ENCODE results near the gene BMF.

The BMF gene

DNA sequence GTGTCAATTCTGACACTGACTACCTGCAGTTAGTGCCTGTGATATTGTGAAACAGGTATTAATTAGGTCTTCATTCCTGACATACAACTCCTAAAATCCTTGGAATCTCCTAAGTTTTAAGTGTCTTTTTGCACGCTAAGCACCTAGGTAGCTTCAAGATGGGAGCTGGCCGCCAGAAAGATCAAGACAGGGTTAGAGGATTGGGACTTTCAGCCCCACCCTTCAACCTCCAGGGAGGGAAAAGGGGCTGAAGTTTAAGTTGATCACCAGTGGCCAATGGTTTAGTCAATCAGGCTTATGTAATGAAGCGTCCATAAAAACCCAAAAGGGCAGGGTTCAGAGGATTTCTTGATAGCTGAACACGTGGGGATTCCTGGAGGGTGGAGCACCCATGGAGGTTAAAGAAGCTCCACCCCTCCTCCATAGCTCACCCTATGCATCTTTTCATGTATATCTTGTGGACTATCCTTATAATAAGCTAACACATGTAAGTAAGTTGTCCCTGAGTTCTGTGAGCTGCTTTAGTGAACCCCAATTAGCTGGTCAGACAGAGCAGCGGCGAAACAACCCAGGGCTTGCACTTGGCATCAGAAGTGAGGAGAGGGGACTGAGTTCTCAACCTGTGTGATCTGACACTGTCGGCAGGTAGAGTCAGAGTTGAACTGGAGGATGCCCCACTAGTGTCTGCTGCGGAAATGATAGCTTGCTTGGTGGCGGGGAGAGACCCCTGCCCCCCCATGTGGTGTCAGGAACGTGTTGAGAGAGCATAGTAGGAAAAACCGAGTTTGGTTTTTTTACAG is 56.9 kb downstream of the BMF start:
- peaks cover 70% of the 10 kb centered on the region for H3K4me1 ChIP-seq (ENCODE audit: control insufficient read depth, insufficient read depth, low read depth, low read length)
- no peak overlapping the region for H4K91ac ChIP-seq (ENCODE audit: low read length)
- H2BK15ac ChIP-seq (ENCODE audit: low read depth, poor library complexity, severe bottlenecking), result no peak overlapping the region
- H3K23ac ChIP-seq (ENCODE audit: low read length in 2 of 2), result no peak overlapping the region
- DNase-seq, result no peak
- no peak overlapping the region for H2BK120ac ChIP-seq (ENCODE audit: low read depth, low read length)
- no peak overlapping the region for H3K4ac ChIP-seq (ENCODE audit: low read depth in 1 of 2, low read length in 2 of 2)
- no peak overlapping the region for H4K8ac ChIP-seq (ENCODE audit: low read length)
- H2AFZ ChIP-seq (ENCODE audit: low read depth, low read length), result no peak overlapping the region
- no peak overlapping the region for H3K4me3 ChIP-seq (ENCODE audit: insufficient read depth in 1 of 2, low read depth in 1 of 2, low read length in 2 of 2)
- H3K27ac ChIP-seq (ENCODE audit: low read length, poor library complexity, severe bottlenecking), result no peak overlapping the region
- no peak overlapping the region for H2BK5ac ChIP-seq (ENCODE audit: low read depth, low read length, poor library complexity, severe bottlenecking)
- no peaks in the 10 kb centered on the region for H3K79me1 ChIP-seq (replicated peaks; ENCODE audit: low read length, poor library complexity, severe bottlenecking)
- H3K14ac ChIP-seq (ENCODE audit: low read length in 2 of 2), result no peak overlapping the region
- peaks cover 0 to 5% of the 10 kb centered on the region in 2 experiments for H3K36me3 ChIP-seq (ENCODE audit: control insufficient read depth in 1 of 2, insufficient read depth in 2 of 2, low read depth in 1 of 2, low read length in 2 of 2)
- H3K9me3 ChIP-seq (ENCODE audit: control insufficient read depth, low read length), result no peaks in the 10 kb centered on the region
- H2AK5ac ChIP-seq (ENCODE audit: low read length, severe bottlenecking), result peak overlapping the region; percentile 61
- no peak overlapping the region for H3K18ac ChIP-seq (ENCODE audit: low read depth in 1 of 2, low read length in 2 of 2)
- no peak overlapping the region for H3K9ac ChIP-seq (ENCODE audit: low read length)
- WGBS, result 90% methylated on average over 9 of the region's 11 CpGs
- H3K27me3 ChIP-seq (ENCODE audit: control insufficient read depth in 1 of 2, insufficient read depth in 1 of 2, low read length in 2 of 2), result no peaks in the 10 kb centered on the region
- H2BK12ac ChIP-seq (ENCODE audit: low read length in 2 of 2), result no peak overlapping the region
- no peak overlapping the region for H3K4me2 ChIP-seq (ENCODE audit: low read length, poor library complexity, severe bottlenecking)

DNA sequence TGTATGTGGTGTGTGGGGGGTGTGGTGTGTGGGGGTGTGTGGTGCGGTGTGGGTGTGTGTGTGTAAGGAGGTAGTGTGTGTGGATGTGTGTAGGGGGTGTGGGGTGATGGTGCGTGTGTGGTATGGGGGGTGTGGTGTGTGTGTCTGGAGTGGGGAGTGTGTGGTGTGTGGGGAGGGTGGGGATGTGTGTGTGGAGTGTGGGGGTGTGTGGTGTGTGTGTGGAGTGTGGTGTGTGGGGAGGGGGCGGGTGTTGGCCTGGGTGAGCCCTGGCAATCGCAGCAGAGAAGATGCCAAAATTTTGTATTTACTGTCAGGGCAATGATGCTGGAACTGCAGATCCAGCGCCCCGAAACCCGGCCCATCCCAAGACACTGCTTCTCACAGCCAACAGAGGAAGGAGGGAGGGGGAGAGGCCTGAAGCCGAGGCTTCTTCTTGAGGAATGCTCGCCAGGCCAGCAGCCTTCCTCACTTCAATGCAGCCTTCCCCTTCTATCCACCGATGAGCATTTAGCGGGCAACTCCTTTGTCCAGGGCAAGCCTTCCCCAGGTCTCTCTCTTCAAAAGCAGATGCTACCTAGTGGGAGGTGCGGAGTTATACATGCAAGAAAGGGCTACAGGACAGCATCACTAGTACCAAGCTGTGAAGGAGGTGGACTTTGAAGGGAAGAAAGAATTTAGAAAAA is 57.8 kb downstream of the BMF start:
- Histone ChIP-seq H4K8ac (ENCODE audit: low read length) (peak overlapping the region; percentile 75), H3K9ac (ENCODE audit: low read length) (no peak overlapping the region), H2BK15ac (ENCODE audit: low read depth, poor library complexity, severe bottlenecking) (peak overlapping the region; percentile 45), H3K27ac (ENCODE audit: low read length, poor library complexity, severe bottlenecking) (no peak overlapping the region), H2BK120ac (ENCODE audit: low read depth, low read length) (peak overlapping the region; percentile 30), H3K9me3 (ENCODE audit: control insufficient read depth, low read length) (no peaks in the 10 kb centered on the region), H2AFZ (ENCODE audit: low read depth, low read length) (no peak overlapping the region), H3K4me1 (ENCODE audit: control insufficient read depth, insufficient read depth, low read depth, low read length) (peaks cover 70% of the 10 kb centered on the region), H3K4ac (ENCODE audit: low read depth in 1 of 2, low read length in 2 of 2) (no peak overlapping the region), H3K23ac (ENCODE audit: low read length in 2 of 2) (no peak overlapping the region), H2AK5ac (ENCODE audit: low read length, severe bottlenecking) (peak overlapping the region; percentile 80), H3K27me3 (ENCODE audit: control insufficient read depth in 1 of 2, insufficient read depth in 1 of 2, low read length in 2 of 2) (no peaks in the 10 kb centered on the region), H3K36me3 (ENCODE audit: control insufficient read depth in 1 of 2, insufficient read depth in 2 of 2, low read depth in 1 of 2, low read length in 2 of 2) (peaks cover 0 to 5% of the 10 kb centered on the region in 2 experiments), H2BK5ac (ENCODE audit: low read depth, low read length, poor library complexity, severe bottlenecking) (peak overlapping the region; percentile 36), H3K4me2 (ENCODE audit: low read length, poor library complexity, severe bottlenecking) (no peak overlapping the region), H3K4me3 (ENCODE audit: insufficient read depth in 1 of 2, low read depth in 1 of 2, low read length in 2 of 2) (no peak overlapping the region), H4K91ac (ENCODE audit: low read length) (peak overlapping the region; percentile 67), H3K14ac (ENCODE audit: low read length in 2 of 2) (peak overlapping the region in 1 of 2 experiments; percentile 98), H2BK12ac (ENCODE audit: low read length in 2 of 2) (peak overlapping the region in 1 of 2 experiments; percentile 97), H3K79me1 (replicated peaks; ENCODE audit: low read length, poor library complexity, severe bottlenecking) (no peaks in the 10 kb centered on the region), H3K18ac (ENCODE audit: low read depth in 1 of 2, low read length in 2 of 2) (peak overlapping the region; percentile 59 to 92)
- DNase-seq, result peak; percentile 51
- WGBS, result 67% methylated on average over 4 of the region's 12 CpGs

DNA sequence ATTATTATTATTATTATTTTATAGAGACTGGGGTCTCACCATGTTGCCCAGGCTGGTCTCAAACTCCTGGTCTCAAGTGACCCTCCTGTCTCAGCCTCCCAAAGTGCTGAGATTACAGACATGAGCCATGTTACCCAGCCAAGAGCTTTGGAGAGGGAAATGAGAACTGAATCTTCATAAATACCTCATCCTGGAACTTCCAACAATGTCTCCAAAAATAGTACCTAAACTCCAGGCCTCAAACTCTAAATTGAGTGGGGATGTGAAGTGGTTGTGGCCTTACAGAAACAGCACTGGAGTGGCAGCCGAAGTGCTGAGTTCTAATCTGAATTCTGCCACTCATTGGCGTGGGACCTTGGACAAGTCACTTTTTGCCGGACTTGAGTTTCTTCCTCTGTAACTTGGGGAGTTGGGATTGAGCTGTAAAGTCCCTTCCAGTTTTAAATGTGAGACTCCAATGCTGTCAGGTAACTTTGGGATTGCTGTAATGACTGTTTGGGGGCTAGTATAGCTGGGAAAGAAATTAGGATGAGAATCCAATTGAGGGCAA is 59.7 kb downstream of the BMF start:
- Histone ChIP-seq H3K79me1 (replicated peaks; ENCODE audit: low read length, poor library complexity, severe bottlenecking) (no peaks in the 10 kb centered on the region), H4K91ac (ENCODE audit: low read length) (no peak overlapping the region), H3K4me1 (ENCODE audit: control insufficient read depth, insufficient read depth, low read depth, low read length) (peaks cover 56% of the 10 kb centered on the region), H3K27ac (ENCODE audit: low read length, poor library complexity, severe bottlenecking) (no peak overlapping the region), H3K4me3 (ENCODE audit: insufficient read depth in 1 of 2, low read depth in 1 of 2, low read length in 2 of 2) (no peak overlapping the region), H2AFZ (ENCODE audit: low read depth, low read length) (no peak overlapping the region), H2BK5ac (ENCODE audit: low read depth, low read length, poor library complexity, severe bottlenecking) (no peak overlapping the region), H3K4me2 (ENCODE audit: low read length, poor library complexity, severe bottlenecking) (no peak overlapping the region), H3K9ac (ENCODE audit: low read length) (no peak overlapping the region), H3K9me3 (ENCODE audit: control insufficient read depth, low read length) (no peaks in the 10 kb centered on the region), H3K27me3 (ENCODE audit: control insufficient read depth in 1 of 2, insufficient read depth in 1 of 2, low read length in 2 of 2) (no peaks in the 10 kb centered on the region), H2AK5ac (ENCODE audit: low read length, severe bottlenecking) (peak overlapping the region; percentile 51), H3K23ac (ENCODE audit: low read length in 2 of 2) (no peak overlapping the region), H2BK12ac (ENCODE audit: low read length in 2 of 2) (no peak overlapping the region), H2BK15ac (ENCODE audit: low read depth, poor library complexity, severe bottlenecking) (no peak overlapping the region), H3K14ac (ENCODE audit: low read length in 2 of 2) (no peak overlapping the region), H2BK120ac (ENCODE audit: low read depth, low read length) (no peak overlapping the region), H3K4ac (ENCODE audit: low read depth in 1 of 2, low read length in 2 of 2) (no peak overlapping the region), H3K18ac (ENCODE audit: low read depth in 1 of 2, low read length in 2 of 2) (no peak overlapping the region), H3K36me3 (ENCODE audit: control insufficient read depth in 1 of 2, insufficient read depth in 2 of 2, low read depth in 1 of 2, low read length in 2 of 2) (peaks cover 0 to 5% of the 10 kb centered on the region in 2 experiments), H4K8ac (ENCODE audit: low read length) (no peak overlapping the region)
- WGBS, result 99% methylated on average over 3 of the region's 3 CpGs
- DNase-seq, result no peak

DNA sequence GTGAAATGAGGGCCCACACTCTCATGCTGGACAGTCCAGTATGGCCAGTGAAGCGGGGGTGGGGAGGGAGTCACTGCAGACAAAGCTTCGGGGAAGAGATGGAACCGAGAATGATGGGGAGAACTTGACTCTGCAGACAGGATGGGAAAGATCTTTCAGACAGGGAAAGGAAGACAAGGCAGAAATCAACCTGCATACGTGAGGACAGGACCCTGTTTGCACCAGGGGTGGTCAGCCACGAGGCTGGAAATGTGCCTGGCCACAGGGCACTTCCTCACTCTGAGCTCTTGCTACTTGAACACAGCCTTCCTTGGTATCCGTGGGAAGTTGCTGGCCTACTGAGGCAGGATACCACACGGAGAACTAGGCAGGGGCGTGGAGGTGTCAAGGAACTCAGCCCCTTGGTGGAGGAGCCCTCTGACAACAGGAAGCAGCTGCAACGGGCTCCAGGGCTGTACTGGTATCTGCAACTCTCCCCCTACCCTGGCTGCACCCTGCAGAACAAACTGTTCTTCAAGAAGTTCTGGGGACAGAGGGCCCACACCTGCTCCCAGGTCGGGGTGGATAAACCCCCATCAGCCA is 60.4 kb downstream of the BMF start:
- 74% methylated on average over 10 of the region's 10 CpGs for WGBS
- peak overlapping the region; percentile 81 for H3K27ac ChIP-seq (ENCODE audit: low read length, poor library complexity, severe bottlenecking)
- H2BK120ac ChIP-seq (ENCODE audit: low read depth, low read length), result no peak overlapping the region

More for the DNA sequence above, 60.4 kb downstream of the BMF start:
- H3K9ac ChIP-seq (ENCODE audit: low read length), result no peak overlapping the region
- H3K9me3 ChIP-seq (ENCODE audit: control insufficient read depth, low read length), result no peaks in the 10 kb centered on the region
- no peak overlapping the region for H3K4me3 ChIP-seq (ENCODE audit: insufficient read depth in 1 of 2, low read depth in 1 of 2, low read length in 2 of 2)
- no peak overlapping the region for H2BK5ac ChIP-seq (ENCODE audit: low read depth, low read length, poor library complexity, severe bottlenecking)
- peaks cover 0 to 5% of the 10 kb centered on the region in 2 experiments for H3K36me3 ChIP-seq (ENCODE audit: control insufficient read depth in 1 of 2, insufficient read depth in 2 of 2, low read depth in 1 of 2, low read length in 2 of 2)
- H3K18ac ChIP-seq (ENCODE audit: low read depth in 1 of 2, low read length in 2 of 2), result peak overlapping the region in 1 of 2 experiments; percentile 95
- no peak for DNase-seq
- H2BK15ac ChIP-seq (ENCODE audit: low read depth, poor library complexity, severe bottlenecking), result peak overlapping the region; percentile 9
- H2AFZ ChIP-seq (ENCODE audit: low read depth, low read length), result no peak overlapping the region
- H2AK5ac ChIP-seq (ENCODE audit: low read length, severe bottlenecking), result peak overlapping the region; percentile 49
- peaks cover 49% of the 10 kb centered on the region for H3K4me1 ChIP-seq (ENCODE audit: control insufficient read depth, insufficient read depth, low read depth, low read length)
- H4K91ac ChIP-seq (ENCODE audit: low read length), result peak overlapping the region; percentile 72
- H3K23ac ChIP-seq (ENCODE audit: low read length in 2 of 2), result no peak overlapping the region
- H4K8ac ChIP-seq (ENCODE audit: low read length), result peak overlapping the region; percentile 31
- no peaks in the 10 kb centered on the region for H3K27me3 ChIP-seq (ENCODE audit: control insufficient read depth in 1 of 2, insufficient read depth in 1 of 2, low read length in 2 of 2)
- no peaks in the 10 kb centered on the region for H3K79me1 ChIP-seq (replicated peaks; ENCODE audit: low read length, poor library complexity, severe bottlenecking)
- no peak overlapping the region for H3K4me2 ChIP-seq (ENCODE audit: low read length, poor library complexity, severe bottlenecking)
- peak overlapping the region in 1 of 2 experiments; percentile 32 for H2BK12ac ChIP-seq (ENCODE audit: low read length in 2 of 2)
- H3K14ac ChIP-seq (ENCODE audit: low read length in 2 of 2), result peak overlapping the region in 1 of 2 experiments; percentile 12
- peak overlapping the region in 1 of 2 experiments; percentile 81 for H3K4ac ChIP-seq (ENCODE audit: low read depth in 1 of 2, low read length in 2 of 2)
